DND-41 (cell line): ENCODE results near the gene TTLL7.

Experiments used
- EZH2 ChIP-seq: IDR thresholded peaks from 3 replicates; pipeline ENCODE4 v1.6.1; 2012; ENCODE audit warnings: borderline replicate concordance, low read depth, mild to moderate bottlenecking, moderate library complexity, low read length, inconsistent platforms; ENCODE audit not compliant: severe bottlenecking
- TF ChIP-seq, protein P1 (sequence below): IDR thresholded peaks from 2 replicates; pipeline ENCODE4 v1.5.1; 2012; ENCODE audit warnings: borderline replicate concordance, low read length, moderate library complexity, mild to moderate bottlenecking; ENCODE audit not compliant: poor library complexity, severe bottlenecking; ENCODE audit errors: extremely low read depth

- TF ChIP-seq, protein P1, sequence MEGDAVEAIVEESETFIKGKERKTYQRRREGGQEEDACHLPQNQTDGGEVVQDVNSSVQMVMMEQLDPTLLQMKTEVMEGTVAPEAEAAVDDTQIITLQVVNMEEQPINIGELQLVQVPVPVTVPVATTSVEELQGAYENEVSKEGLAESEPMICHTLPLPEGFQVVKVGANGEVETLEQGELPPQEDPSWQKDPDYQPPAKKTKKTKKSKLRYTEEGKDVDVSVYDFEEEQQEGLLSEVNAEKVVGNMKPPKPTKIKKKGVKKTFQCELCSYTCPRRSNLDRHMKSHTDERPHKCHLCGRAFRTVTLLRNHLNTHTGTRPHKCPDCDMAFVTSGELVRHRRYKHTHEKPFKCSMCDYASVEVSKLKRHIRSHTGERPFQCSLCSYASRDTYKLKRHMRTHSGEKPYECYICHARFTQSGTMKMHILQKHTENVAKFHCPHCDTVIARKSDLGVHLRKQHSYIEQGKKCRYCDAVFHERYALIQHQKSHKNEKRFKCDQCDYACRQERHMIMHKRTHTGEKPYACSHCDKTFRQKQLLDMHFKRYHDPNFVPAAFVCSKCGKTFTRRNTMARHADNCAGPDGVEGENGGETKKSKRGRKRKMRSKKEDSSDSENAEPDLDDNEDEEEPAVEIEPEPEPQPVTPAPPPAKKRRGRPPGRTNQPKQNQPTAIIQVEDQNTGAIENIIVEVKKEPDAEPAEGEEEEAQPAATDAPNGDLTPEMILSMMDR: no peak
- no peak for TF ChIP-seq EZH2
These were observed 71.9 kb downstream of the TTLL7 start for GRCh38 chr1:83927061-83927460.
